DOHH2 (cell line): ENCODE results near the gene CDH12.

ENCODE experiments used
- EZH2phosphoT487 ChIP-seq: fragments of 200-600 bp; sonication (generic); IDR thresholded peaks from 2 replicates; pipeline ENCODE4 v1.6.1; 2017; ENCODE audit warnings: borderline replicate concordance, mild to moderate bottlenecking, antibody characterized with exemption, low read length, moderate library complexity, mixed read lengths
- TF ChIP-seq, protein P1 (sequence below): fragments of 200-600 bp; sonication (generic); IDR thresholded peaks from one replicate; pipeline ENCODE4 v1.5.1; 2014; ENCODE audit warnings: antibody characterized with exemption, mild to moderate bottlenecking, low read depth, low read length; ENCODE audit not compliant: poor library complexity, severe bottlenecking

DNA sequence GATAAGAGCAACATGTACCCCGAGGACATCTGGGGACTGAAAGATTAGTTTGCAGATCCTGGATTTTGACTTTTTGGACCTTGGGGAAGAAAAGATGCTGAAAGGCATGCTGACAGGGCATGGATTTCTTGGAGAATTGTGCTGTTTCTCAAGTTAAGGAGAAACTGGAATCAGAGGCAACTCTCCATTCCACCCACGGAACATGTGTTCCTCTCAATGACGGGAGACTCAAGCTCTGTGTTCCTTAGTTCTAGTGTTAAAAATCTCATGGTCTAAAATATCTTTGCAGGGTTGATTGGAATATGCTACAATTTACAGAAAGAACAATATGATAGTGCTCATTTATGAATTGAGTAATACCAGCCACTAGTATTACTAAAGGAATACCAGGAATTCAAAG is 34.4 kb upstream of the CDH12 start:
- TF ChIP-seq, protein P1, sequence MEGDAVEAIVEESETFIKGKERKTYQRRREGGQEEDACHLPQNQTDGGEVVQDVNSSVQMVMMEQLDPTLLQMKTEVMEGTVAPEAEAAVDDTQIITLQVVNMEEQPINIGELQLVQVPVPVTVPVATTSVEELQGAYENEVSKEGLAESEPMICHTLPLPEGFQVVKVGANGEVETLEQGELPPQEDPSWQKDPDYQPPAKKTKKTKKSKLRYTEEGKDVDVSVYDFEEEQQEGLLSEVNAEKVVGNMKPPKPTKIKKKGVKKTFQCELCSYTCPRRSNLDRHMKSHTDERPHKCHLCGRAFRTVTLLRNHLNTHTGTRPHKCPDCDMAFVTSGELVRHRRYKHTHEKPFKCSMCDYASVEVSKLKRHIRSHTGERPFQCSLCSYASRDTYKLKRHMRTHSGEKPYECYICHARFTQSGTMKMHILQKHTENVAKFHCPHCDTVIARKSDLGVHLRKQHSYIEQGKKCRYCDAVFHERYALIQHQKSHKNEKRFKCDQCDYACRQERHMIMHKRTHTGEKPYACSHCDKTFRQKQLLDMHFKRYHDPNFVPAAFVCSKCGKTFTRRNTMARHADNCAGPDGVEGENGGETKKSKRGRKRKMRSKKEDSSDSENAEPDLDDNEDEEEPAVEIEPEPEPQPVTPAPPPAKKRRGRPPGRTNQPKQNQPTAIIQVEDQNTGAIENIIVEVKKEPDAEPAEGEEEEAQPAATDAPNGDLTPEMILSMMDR: no peak
- TF ChIP-seq EZH2phosphoT487: no peak
